ENCODE data around the gene DTNB.
"Not testable (repeated sequence)": the region's sequence is repeated elsewhere in the genome, so short reads cannot be mapped to it uniquely, and the experiment has no call there.

Gene DTNB

DNA sequence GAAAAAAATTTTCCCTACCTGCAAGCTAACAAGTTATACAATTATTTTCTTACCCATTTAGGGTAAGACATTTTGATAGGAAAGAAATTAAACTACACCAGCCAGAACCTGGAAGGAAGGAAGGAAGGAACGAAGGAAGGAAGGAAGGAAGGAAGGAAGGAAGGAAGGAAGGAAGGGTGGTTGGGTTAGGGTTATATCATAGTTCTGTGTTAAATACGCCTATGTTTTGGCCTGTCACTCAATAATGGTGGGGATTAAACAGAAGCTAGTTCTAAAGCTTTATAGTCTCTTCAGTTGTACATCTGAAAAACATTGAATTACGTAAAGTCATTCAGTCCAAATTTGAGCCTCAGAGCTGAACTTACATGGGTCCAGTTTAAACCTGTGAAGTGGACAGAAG, 256.7 kb downstream of the DTNB start:
- no peak for DNase-seq (ENCODE audit: low read depth)
- TF ChIP-seq, protein P1, sequence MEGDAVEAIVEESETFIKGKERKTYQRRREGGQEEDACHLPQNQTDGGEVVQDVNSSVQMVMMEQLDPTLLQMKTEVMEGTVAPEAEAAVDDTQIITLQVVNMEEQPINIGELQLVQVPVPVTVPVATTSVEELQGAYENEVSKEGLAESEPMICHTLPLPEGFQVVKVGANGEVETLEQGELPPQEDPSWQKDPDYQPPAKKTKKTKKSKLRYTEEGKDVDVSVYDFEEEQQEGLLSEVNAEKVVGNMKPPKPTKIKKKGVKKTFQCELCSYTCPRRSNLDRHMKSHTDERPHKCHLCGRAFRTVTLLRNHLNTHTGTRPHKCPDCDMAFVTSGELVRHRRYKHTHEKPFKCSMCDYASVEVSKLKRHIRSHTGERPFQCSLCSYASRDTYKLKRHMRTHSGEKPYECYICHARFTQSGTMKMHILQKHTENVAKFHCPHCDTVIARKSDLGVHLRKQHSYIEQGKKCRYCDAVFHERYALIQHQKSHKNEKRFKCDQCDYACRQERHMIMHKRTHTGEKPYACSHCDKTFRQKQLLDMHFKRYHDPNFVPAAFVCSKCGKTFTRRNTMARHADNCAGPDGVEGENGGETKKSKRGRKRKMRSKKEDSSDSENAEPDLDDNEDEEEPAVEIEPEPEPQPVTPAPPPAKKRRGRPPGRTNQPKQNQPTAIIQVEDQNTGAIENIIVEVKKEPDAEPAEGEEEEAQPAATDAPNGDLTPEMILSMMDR (IDR thresholded peaks at IDR 0.05; ENCODE audit: insufficient read depth, low read depth, low read length, missing control alignments), result no peak

DNA sequence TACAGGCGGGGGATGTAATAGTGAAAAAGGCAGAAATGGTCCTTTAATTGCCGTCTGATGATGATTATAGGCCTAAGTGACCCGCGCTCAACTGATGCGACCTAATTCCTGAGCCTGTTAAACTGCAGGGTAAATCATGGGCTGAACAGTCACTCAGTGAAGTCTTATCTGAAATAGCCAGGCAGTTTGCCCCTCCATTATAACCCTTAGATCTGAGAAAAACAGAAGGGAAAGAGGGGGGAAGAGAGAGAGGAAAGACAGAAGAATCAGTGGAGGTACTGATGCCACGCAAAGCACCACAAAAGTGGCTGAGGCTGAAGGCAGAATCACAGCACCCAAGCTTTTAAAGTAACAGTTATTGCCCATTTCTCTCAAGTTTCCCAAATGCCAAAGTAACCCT, 258.6 kb downstream of the DTNB start:
- TF ChIP-seq, protein P1 (IDR thresholded peaks at IDR 0.05; ENCODE audit: insufficient read depth, low read depth, low read length, missing control alignments), result no peak
- H3K4me3 ChIP-seq (ENCODE audit: low read length), result no peak overlapping the region
- no peak for DNase-seq (ENCODE audit: low read depth)

More for the DNA sequence above, 256.7 kb downstream of the DTNB start:
- H3K4me3 ChIP-seq (ENCODE audit: low read length), result no peak overlapping the region

DNA sequence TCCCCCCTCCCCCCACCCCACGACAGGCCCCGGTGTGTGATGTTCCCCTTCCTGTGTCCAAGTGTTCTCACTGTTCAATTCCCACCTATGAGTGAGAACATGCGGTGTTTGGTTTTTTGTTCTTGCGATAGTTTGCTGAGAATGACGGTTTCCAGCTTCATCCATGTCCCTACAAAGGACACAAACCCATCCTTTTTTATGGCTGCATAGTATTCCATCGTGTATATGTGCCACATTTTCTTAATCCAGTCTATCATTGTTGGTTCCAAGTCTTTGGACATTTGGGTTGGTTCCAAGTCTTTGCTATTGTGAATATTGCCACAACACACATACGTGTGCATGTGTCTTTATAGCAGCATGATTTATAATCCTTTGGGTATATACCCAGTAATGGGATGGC, 260.0 kb downstream of the DTNB start:
- not testable (repeated sequence) for H3K4me3 ChIP-seq (ENCODE audit: low read length); DNase-seq (ENCODE audit: low read depth)

DNA sequence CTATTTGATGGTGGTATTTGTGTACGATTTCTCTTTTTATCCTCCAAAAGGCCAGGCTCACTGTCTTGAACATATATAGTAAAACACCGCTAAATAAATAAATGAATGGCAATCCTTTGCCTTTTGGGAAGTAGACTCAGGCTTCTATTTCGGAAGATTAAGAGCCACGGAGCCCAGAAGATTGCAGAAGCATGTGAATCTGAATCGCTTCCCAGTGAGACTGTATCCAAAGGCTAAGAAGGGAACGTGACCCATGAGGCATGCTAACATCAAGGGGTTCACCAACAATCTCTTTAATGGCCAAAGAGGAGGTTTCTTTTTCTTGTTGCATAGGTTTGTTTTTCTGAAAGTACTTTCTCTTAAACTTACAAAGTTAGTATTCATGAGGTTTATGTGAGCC, 261.6 kb downstream of the DTNB start:
- TF ChIP-seq, protein P1 (IDR thresholded peaks at IDR 0.05; ENCODE audit: insufficient read depth, low read depth, low read length, missing control alignments), result no peak

DNA sequence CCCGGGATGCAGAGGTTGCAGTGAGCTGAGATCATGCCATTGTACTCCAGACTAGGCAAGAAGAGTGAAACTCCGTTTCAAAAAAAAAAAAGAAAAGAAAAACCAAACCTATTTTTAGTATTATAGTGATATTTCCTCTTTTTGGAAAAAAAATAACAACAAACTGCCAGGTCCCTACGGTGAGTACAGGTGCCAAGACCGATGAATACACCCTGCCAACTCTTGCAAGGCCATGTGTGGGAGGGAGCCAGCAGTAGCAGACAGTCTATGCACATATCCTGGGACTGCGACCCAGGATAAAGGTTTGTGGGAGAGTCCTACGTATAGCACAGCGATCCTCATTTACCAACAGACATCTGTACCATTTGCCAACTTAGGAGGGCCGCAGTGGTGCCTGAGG, 262.1 kb downstream of the DTNB start:
- H3K4me3 ChIP-seq (ENCODE audit: low read length), result no peak overlapping the region
- DNase-seq (ENCODE audit: low read depth), result no peak
- TF ChIP-seq, protein P1 (IDR thresholded peaks at IDR 0.05; ENCODE audit: insufficient read depth, low read depth, low read length, missing control alignments), result no peak

More for the DNA sequence above, 261.6 kb downstream of the DTNB start:
- H3K4me3 ChIP-seq (ENCODE audit: low read length), result no peak overlapping the region
- DNase-seq (ENCODE audit: low read depth), result no peak

DNA sequence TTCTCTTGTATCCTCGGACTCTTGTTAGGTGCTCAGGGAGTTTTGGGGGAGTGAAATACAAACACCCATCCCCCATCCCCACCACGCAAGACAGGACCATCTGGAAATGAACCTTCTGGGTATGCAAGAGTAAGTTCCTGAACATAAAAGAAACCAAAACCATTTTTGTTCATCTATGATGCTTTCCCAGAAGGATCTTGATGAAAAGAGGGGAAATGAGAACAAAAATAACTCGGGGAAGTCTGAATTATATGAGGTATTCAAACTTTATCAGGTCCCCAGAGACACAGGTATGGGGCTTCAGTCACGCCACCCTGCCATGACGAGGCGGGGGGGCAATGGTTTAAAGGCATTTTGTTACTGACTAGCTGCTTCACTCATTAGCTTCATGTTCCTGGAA, 263.0 kb downstream of the DTNB start:
- H3K4me3 ChIP-seq (ENCODE audit: low read length), result no peak overlapping the region
- TF ChIP-seq, protein P1 (IDR thresholded peaks at IDR 0.05; ENCODE audit: insufficient read depth, low read depth, low read length, missing control alignments), result no peak
- DNase-seq (ENCODE audit: low read depth), result no peak

DNA sequence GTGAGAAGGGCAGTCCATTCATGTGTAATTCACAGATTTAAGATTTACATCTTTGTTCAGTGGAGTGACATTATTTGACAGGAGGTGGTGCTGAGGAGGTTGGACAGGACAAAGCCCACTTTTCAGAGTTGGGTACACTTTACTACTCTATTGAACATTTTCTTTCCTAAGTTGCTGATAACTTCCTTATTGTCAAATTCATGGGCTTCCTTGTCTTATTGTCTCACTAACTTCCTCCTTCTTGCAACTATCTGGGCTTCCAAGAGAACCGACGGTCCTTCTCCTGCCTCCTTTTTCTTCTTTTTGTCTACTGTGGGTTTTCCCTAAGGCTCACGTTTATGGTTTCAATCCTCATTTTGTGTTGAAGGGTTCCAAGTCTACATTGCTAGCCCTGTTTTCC, 263.9 kb downstream of the DTNB start:
- no peak overlapping the region for H3K4me3 ChIP-seq (ENCODE audit: low read length)
- TF ChIP-seq, protein P1 (IDR thresholded peaks at IDR 0.05; ENCODE audit: insufficient read depth, low read depth, low read length, missing control alignments), result no peak
- DNase-seq (ENCODE audit: low read depth), result no peak

DNA sequence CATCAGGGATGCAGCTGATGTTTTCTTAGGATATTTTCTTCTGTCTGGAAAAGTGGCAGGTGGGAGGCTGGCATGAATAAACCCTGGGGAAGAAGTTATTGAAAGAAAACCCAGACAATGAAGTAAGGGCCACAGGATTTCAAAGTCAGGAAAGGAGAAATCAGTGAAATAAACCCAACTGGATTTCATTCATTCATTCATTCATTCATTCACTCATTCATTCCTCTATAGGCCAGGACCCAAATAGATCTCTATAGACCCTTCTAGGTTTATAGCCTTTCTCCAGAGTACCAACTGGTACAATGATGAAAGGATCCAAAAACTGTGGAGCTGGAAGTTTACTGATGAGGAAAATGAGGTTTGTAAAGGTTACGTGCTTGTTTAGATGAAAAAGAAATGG, 264.3 kb downstream of the DTNB start:
- DNase-seq (ENCODE audit: low read depth), result no peak
- no peak overlapping the region for H3K4me3 ChIP-seq (ENCODE audit: low read length)
- TF ChIP-seq, protein P1 (IDR thresholded peaks at IDR 0.05; ENCODE audit: insufficient read depth, low read depth, low read length, missing control alignments), result no peak

All from epithelial cell of esophagus (primary cell).